ENCODE measurements around the gene ZNF516. TPM values are rescaled to one million over a fixed set of nuclear protein-coding genes. Genes with fewer than 3 reads are reported as not detected.

ZNF516 gene
- total and polyA plus RNA-seq, 2 of the 4 experiments (the other 2 are of a cell fraction) = 7.9 to 16.9 TPM

DNA sequence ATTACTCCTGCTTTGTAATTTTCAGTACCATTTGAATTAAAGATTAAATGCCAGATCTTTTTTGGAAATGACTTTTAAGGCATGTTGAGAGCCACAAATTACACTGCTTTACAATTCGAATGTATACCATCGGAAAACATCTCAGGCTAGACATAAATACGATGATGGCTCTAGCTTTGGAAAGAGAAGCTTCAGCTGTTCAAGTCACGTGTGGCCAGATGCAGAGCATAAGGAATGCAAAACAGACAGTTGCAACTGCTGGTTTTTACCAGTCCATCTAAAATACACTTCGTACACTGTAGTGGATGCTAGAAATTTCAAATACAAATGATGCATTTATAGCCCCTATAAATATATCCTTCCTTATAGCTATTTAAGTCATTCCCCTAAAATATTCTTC lies 8.0 kb downstream of the ZNF516 start:
- peaks cover 17 to 86% of the 10 kb centered on the region in 2 experiments; a peak in 3 of 4 replicates for H3K79me1 ChIP-seq (ENCODE audit: low read depth in 1 of 2, low read length in 2 of 2)
- peaks cover 7% of the 10 kb centered on the region; the same call in 1 of the 2 replicates for H3K36me3 ChIP-seq (ENCODE audit: control insufficient read depth, insufficient read depth, low read length)
- dilution Hi-C loops (cut with HindIII; ENCODE audit: low sequenced_read_pairs, unreplicated experiment) = no loop called here
- no peak overlapping the region for H3K27ac ChIP-seq (ENCODE audit: insufficient read depth, low read length)
- H4K91ac ChIP-seq (ENCODE audit: insufficient read depth, low read depth, low read length) = no peak overlapping the region
- in situ Hi-C loops (cut with MboI; ENCODE audit: low sequenced_read_pairs) = no loop called here
- no peaks in the 10 kb centered on the region for H3K9me3 ChIP-seq (ENCODE audit: control insufficient read depth, insufficient read depth, low read length)
- peak overlapping the region; percentile 76 for H3K4me2 ChIP-seq (ENCODE audit: low read depth, low read length)
- no peak overlapping the region for H3K56ac ChIP-seq (ENCODE audit: extremely low read depth, insufficient read depth, low read length)
- no peak overlapping the region for H3K4me3 ChIP-seq (ENCODE audit: insufficient read depth, low read depth, low read length)
- H3K9me1 ChIP-seq (ENCODE audit: insufficient read depth, low read length) = peaks cover 18% of the 10 kb centered on the region
- TF ChIP-seq, protein P1, sequence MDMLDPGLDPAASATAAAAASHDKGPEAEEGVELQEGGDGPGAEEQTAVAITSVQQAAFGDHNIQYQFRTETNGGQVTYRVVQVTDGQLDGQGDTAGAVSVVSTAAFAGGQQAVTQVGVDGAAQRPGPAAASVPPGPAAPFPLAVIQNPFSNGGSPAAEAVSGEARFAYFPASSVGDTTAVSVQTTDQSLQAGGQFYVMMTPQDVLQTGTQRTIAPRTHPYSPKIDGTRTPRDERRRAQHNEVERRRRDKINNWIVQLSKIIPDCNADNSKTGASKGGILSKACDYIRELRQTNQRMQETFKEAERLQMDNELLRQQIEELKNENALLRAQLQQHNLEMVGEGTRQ (IDR thresholded peaks at IDR 0.05; ENCODE audit: low read depth, low read length) = peak; percentile 81
- peak; percentile 72 for TF ChIP-seq BHLHE40 (IDR thresholded peaks at IDR 0.05; ENCODE audit: low read depth, low read length)
- no peak for TF ChIP-seq MAZ (IDR thresholded peaks at IDR 0.05; ENCODE audit: borderline replicate concordance, low read depth, low read length)
- H3K18ac ChIP-seq (ENCODE audit: low read depth, low read length) = no peak overlapping the region
- no peak overlapping the region for H2BK20ac ChIP-seq (ENCODE audit: low read depth, low read length)
- no peak overlapping the region for H2AK5ac ChIP-seq (ENCODE audit: low read depth, low read length)
- peaks cover 19% of the 10 kb centered on the region for H3K4me1 ChIP-seq (ENCODE audit: control insufficient read depth, insufficient read depth, low read length)
- peak; percentile 12; the same call in 1 of the 2 replicates for ATAC-seq (ENCODE audit: low read depth)
- intact Hi-C loops (cut with micrococcal nuclease) = no loop called here
- no peak overlapping the region for H4K8ac ChIP-seq (ENCODE audit: low read depth in 2 of 2, low read length in 2 of 2)
- H4K5ac ChIP-seq (ENCODE audit: low read depth, low read length) = no peak overlapping the region
- peaks cover 82% of the 10 kb centered on the region for H4K20me1 ChIP-seq (ENCODE audit: insufficient read depth, low read length)
- no peak overlapping the region for H3K14ac ChIP-seq (replicated peaks; ENCODE audit: low read depth, low read length)
- WGBS, 2 experiments (ENCODE audit: extremely low coverage in 2 of 2, insufficient read length in 1 of 2) = no CpG with 5 or more reads among the region's 5 CpGs
- ChIA-PET CTCF (interaction anchor here (1.4 kb wide), 1 partner anchor 12 kb away, joined by 4 read pairs; no protein-coding TSS in a partner anchor), POLR2A (ENCODE audit: unreplicated experiment) (no interaction called here)
- H3K9ac ChIP-seq (ENCODE audit: low read depth, low read length) = no peak overlapping the region
- peak; percentile 51 for DNase-seq
- no peak overlapping the region for H3K23ac ChIP-seq (ENCODE audit: low read depth, low read length)
- no peak overlapping the region for H2AFZ ChIP-seq (replicated peaks; ENCODE audit: low read length, poor library complexity)
- no peaks in the 10 kb centered on the region for H3K27me3 ChIP-seq (ENCODE audit: control insufficient read depth, insufficient read depth, low read length)
- H2BK5ac ChIP-seq (ENCODE audit: low read depth, low read length, poor library complexity, severe bottlenecking) = no peak overlapping the region
- no TSS peak for BruUV-seq (replicated peaks)
- H3K4ac ChIP-seq (ENCODE audit: low read depth, low read length) = no peak overlapping the region
- no peak overlapping the region for H2BK120ac ChIP-seq (ENCODE audit: low read depth, low read length)
- H2BK15ac ChIP-seq (ENCODE audit: low read depth, low read length) = no peak overlapping the region
- no peak overlapping the region for H2AK9ac ChIP-seq (replicated peaks; ENCODE audit: low read depth, low read length, poor library complexity)
